WTC11 (cell line): ENCODE measurements around the gene SLC8A1. TPM values are rescaled to one million over a fixed set of nuclear protein-coding genes. Genes with fewer than 3 reads are reported as not detected.

ENCODE experiments used
- ATAC-seq: fragments of 200-7000 bp; cut with Tn5 transposase; 2 replicates; pipeline ENCODE4 v1.10.0; 2021; ENCODE audit warnings: mild to moderate bottlenecking, moderate library complexity
- CTCF ChIA-PET: fragments of 300-600 bp; sonication (Branson Sonifier 250); formaldehyde crosslinking; loops from one replicate; lab custom pipeline; 2021; ENCODE audit warnings: antibody characterized with exemption; lab: Charles Lee
- POLR2A ChIA-PET: fragments of 350-600 bp; sonication (Branson Sonifier 250); formaldehyde crosslinking; loops from one replicate; lab custom pipeline; 2021; ENCODE audit warnings: antibody characterized with exemption; lab: Charles Lee
- DNase-seq: peaks from one replicate; pipeline ENCODE4 v3.0.0; 2021; ENCODE audit warnings: low spot score
- H3K27ac Mint-ChIP-seq: 2 replicates; pipeline ENCODE4 v1.8.0; 2021; ENCODE audit warnings: mixed read lengths
- H3K27me3 Mint-ChIP-seq: 2 replicates; pipeline ENCODE4 v1.8.0; 2021; ENCODE audit warnings: low read depth, mild to moderate bottlenecking, moderate library complexity, mixed read lengths
- H3K36me3 Mint-ChIP-seq: 2 replicates; pipeline ENCODE4 v1.8.0; 2021; ENCODE audit warnings: mixed read lengths
- H3K4me1 Mint-ChIP-seq: 2 replicates; pipeline ENCODE4 v1.8.0; 2022; ENCODE audit warnings: mixed read lengths
- H3K4me3 Mint-ChIP-seq: 2 replicates; pipeline ENCODE4 v1.8.0; 2021; ENCODE audit warnings: mild to moderate bottlenecking, moderate library complexity, mixed read lengths
- H3K9me3 Mint-ChIP-seq: 2 replicates; pipeline ENCODE4 v1.8.0; 2021; ENCODE audit warnings: mixed read lengths
- CREB1 ChIP-seq: sonication (generic); formaldehyde crosslinking; IDR thresholded peaks from 2 replicates; pipeline ENCODE4 v1.8.0; 2023; ENCODE audit warnings: mild to moderate bottlenecking, missing genetic modification reagents
- ELF4 ChIP-seq: sonication (generic); formaldehyde crosslinking; IDR thresholded peaks from 2 replicates; pipeline ENCODE4 v1.8.1; 2022; ENCODE audit warnings: low read depth, mild to moderate bottlenecking, moderate library complexity, missing genetic modification reagents
- ESRRA ChIP-seq: sonication (generic); formaldehyde crosslinking; IDR thresholded peaks from 2 replicates; pipeline ENCODE4 v1.8.1; 2022; ENCODE audit warnings: mild to moderate bottlenecking, missing genetic modification reagents, borderline replicate concordance
- ETV6 ChIP-seq: sonication (generic); formaldehyde crosslinking; IDR thresholded peaks from 2 replicates; pipeline ENCODE4 v1.8.1; 2022; ENCODE audit warnings: mild to moderate bottlenecking, missing genetic modification reagents
- FOXK1 ChIP-seq: sonication (generic); formaldehyde crosslinking; IDR thresholded peaks from 2 replicates; pipeline ENCODE4 v1.8.0; 2022; ENCODE audit warnings: mild to moderate bottlenecking, moderate library complexity, missing genetic modification reagents
- GABPB1 ChIP-seq: sonication (generic); formaldehyde crosslinking; IDR thresholded peaks from 2 replicates; pipeline ENCODE4 v1.8.1; 2023; ENCODE audit warnings: mild to moderate bottlenecking, missing genetic modification reagents
- GRHL2 ChIP-seq: fragments of 250-450 bp; sonication (Bioruptor Pico); IDR thresholded peaks from 2 replicates; pipeline ENCODE4 v1.8.0; 2022; ENCODE audit warnings: mild to moderate bottlenecking, moderate library complexity; ENCODE audit not compliant: insufficient replicate concordance, severe bottlenecking
- HMGA2 ChIP-seq: fragments of 250-450 bp; sonication (Bioruptor Pico); IDR thresholded peaks from 2 replicates; pipeline ENCODE4 v1.4.0; 2021; ENCODE audit warnings: mild to moderate bottlenecking, moderate library complexity
- NFYB ChIP-seq: sonication (generic); formaldehyde crosslinking; conservative IDR thresholded peaks from 2 replicates; pipeline ENCODE4 v1.8.0; 2022; ENCODE audit warnings: low read depth, missing genetic modification reagents
- OVOL2 ChIP-seq: fragments of 250-450 bp; sonication (Bioruptor Pico); IDR thresholded peaks from 2 replicates; pipeline ENCODE4 v1.9.0; 2021; ENCODE audit warnings: mild to moderate bottlenecking, borderline replicate concordance
- RORB ChIP-seq: fragments of 250-450 bp; sonication (Bioruptor Pico); IDR thresholded peaks from 2 replicates; pipeline ENCODE4 v1.9.0; 2021; ENCODE audit warnings: mild to moderate bottlenecking
- SP1 ChIP-seq: sonication (generic); formaldehyde crosslinking; conservative IDR thresholded peaks from 2 replicates; pipeline ENCODE4 v1.8.1; 2022; ENCODE audit warnings: missing genetic modification reagents
- ZNF219 ChIP-seq: sonication (generic); formaldehyde crosslinking; IDR thresholded peaks from 2 replicates; pipeline ENCODE4 v1.8.0; 2023; ENCODE audit warnings: missing genetic modification reagents, mild to moderate bottlenecking, borderline replicate concordance
- ZNF671 ChIP-seq: fragments of 250-450 bp; sonication (Bioruptor Pico); IDR thresholded peaks from 2 replicates; pipeline ENCODE4 v1.8.0; 2021; ENCODE audit warnings: mild to moderate bottlenecking
- total RNA-seq: library from RNA; stranded (reverse); gene quantifications from 3 replicates; pipeline ENCODE4 v1.2.3, GENCODE V29; 2021
- TF ChIP-seq, protein P1 (sequence below): sonication (generic); formaldehyde crosslinking; IDR thresholded peaks from 2 replicates; pipeline ENCODE4 v1.8.0; 2023; ENCODE audit warnings: missing genetic modification reagents
- TF ChIP-seq, protein P2 (sequence below): sonication (generic); formaldehyde crosslinking; IDR thresholded peaks from 2 replicates; pipeline ENCODE4 v1.8.1; 2023; ENCODE audit warnings: mild to moderate bottlenecking, missing genetic modification reagents, moderate library complexity
- TF ChIP-seq, protein P3 (sequence below): fragments of 200-600 bp; IDR thresholded peaks from 2 replicates; pipeline ENCODE4 v1.8.0; 2022; ENCODE audit warnings: antibody characterized with exemption
- TF ChIP-seq, protein P4 (sequence below): sonication (generic); formaldehyde crosslinking; IDR thresholded peaks from 2 replicates; pipeline ENCODE4 v1.8.0; 2022; ENCODE audit warnings: mild to moderate bottlenecking, missing genetic modification reagents
- TF ChIP-seq, protein P5 (sequence below): sonication (generic); formaldehyde crosslinking; IDR thresholded peaks from 2 replicates; pipeline ENCODE4 v1.8.0; 2023; ENCODE audit warnings: missing genetic modification reagents, mild to moderate bottlenecking, borderline replicate concordance
- TF ChIP-seq, protein P6 (sequence below): fragments of 250-450 bp; sonication (Bioruptor Pico); IDR thresholded peaks from 2 replicates; pipeline ENCODE4 v1.8.0; 2021; ENCODE audit warnings: mild to moderate bottlenecking
- TF ChIP-seq, protein P7 (sequence below): sonication (generic); formaldehyde crosslinking; IDR thresholded peaks from 2 replicates; pipeline ENCODE4 v1.8.1; 2022; ENCODE audit warnings: low read depth, missing genetic modification reagents, borderline replicate concordance
- TF ChIP-seq, protein P8 (sequence below): fragments of 250-450 bp; sonication (Bioruptor Pico); IDR thresholded peaks from 2 replicates; pipeline ENCODE4 v1.9.0; 2021; ENCODE audit warnings: moderate library complexity, mild to moderate bottlenecking, inconsistent platforms, borderline replicate concordance

SLC8A1 gene
- total RNA-seq, 1 experiment from 2014 or later, result 2.6 TPM

DNA sequence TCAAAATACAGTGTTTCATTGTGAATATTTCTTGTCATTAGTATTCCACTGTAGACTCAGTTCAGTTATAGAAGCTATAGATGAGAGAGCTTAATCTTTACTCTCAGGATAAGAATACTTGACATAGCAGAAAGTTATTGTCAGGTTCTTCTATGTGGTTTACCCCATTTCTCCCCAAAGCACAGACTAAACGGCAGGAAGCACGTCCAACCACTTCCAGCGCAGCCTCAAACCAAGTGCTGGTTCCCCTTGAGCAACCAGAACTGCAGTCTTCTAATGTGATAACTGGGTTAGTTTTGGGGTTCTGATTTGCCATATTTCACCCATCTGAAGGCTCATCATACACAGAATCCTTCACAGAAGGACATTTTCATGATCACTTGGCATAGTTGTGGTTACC is 324.7 kb downstream of the SLC8A1 start:
- no peak for ATAC-seq
- no peaks in the 10 kb centered on the region for H3K9me3 Mint-ChIP-seq
- CTCF ChIA-PET, result no interaction called here
- H3K36me3 Mint-ChIP-seq, result no peaks in the 10 kb centered on the region
- H3K4me1 Mint-ChIP-seq, result peaks cover 6% of the 10 kb centered on the region; the same call in 1 of the 2 replicates
- TF ChIP-seq GRHL2 (CRISPR knock-in tag), result no peak
- no peak for TF ChIP-seq ETV6 (CRISPR knock-in tag)
- no peak for TF ChIP-seq FOXK1 (CRISPR knock-in tag)
- TF ChIP-seq, protein P1, sequence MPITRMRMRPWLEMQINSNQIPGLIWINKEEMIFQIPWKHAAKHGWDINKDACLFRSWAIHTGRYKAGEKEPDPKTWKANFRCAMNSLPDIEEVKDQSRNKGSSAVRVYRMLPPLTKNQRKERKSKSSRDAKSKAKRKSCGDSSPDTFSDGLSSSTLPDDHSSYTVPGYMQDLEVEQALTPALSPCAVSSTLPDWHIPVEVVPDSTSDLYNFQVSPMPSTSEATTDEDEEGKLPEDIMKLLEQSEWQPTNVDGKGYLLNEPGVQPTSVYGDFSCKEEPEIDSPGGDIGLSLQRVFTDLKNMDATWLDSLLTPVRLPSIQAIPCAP, result no peak
- no peak for TF ChIP-seq RORB (CRISPR knock-in tag)
- TF ChIP-seq, protein P2, sequence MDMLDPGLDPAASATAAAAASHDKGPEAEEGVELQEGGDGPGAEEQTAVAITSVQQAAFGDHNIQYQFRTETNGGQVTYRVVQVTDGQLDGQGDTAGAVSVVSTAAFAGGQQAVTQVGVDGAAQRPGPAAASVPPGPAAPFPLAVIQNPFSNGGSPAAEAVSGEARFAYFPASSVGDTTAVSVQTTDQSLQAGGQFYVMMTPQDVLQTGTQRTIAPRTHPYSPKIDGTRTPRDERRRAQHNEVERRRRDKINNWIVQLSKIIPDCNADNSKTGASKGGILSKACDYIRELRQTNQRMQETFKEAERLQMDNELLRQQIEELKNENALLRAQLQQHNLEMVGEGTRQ (CRISPR knock-in tag), result no peak
- TF ChIP-seq, protein P3, sequence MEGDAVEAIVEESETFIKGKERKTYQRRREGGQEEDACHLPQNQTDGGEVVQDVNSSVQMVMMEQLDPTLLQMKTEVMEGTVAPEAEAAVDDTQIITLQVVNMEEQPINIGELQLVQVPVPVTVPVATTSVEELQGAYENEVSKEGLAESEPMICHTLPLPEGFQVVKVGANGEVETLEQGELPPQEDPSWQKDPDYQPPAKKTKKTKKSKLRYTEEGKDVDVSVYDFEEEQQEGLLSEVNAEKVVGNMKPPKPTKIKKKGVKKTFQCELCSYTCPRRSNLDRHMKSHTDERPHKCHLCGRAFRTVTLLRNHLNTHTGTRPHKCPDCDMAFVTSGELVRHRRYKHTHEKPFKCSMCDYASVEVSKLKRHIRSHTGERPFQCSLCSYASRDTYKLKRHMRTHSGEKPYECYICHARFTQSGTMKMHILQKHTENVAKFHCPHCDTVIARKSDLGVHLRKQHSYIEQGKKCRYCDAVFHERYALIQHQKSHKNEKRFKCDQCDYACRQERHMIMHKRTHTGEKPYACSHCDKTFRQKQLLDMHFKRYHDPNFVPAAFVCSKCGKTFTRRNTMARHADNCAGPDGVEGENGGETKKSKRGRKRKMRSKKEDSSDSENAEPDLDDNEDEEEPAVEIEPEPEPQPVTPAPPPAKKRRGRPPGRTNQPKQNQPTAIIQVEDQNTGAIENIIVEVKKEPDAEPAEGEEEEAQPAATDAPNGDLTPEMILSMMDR, result no peak
- TF ChIP-seq HMGA2 (CRISPR knock-in tag), result no peak
- TF ChIP-seq ELF4 (CRISPR knock-in tag), result no peak
- TF ChIP-seq GABPB1 (CRISPR knock-in tag), result no peak
- TF ChIP-seq, all 79 proteins: peak for 0
- POLR2A ChIA-PET, result no interaction called here
- Mint-ChIP-seq H3K27me3 (no peaks in the 10 kb centered on the region), H3K4me3 (no peak overlapping the region), H3K27ac (no peak overlapping the region)
- no peak for DNase-seq

DNA sequence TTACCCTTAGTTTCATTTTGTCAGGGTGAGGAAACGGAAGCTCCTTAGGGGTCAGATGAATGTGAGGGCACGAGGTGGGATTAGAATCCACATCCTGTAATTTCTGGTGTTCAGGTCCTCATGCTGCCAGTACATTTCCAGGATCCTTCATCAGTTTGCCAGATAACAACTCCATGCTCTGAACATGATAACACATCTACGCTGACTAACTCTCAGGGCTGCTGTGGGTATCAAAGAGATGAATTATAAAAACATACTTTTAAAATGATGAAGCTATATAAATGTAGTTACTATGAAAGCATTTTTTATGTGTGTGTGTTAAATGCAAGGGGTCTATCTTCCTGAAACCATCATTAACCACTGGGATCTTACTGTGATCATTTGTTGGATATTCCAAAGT is 325.9 kb downstream of the SLC8A1 start:
- DNase-seq (no peak), ATAC-seq (no peak)
- H3K4me1 Mint-ChIP-seq, result peaks cover under 1% of the 10 kb centered on the region; the same call in 1 of the 2 replicates
- no peak overlapping the region for H3K4me3 Mint-ChIP-seq
- no peaks in the 10 kb centered on the region for H3K27me3 Mint-ChIP-seq
- no peaks in the 10 kb centered on the region for H3K9me3 Mint-ChIP-seq
- no peak overlapping the region for H3K27ac Mint-ChIP-seq
- ChIA-PET CTCF (no interaction called here), POLR2A (no interaction called here)
- no peaks in the 10 kb centered on the region for H3K36me3 Mint-ChIP-seq
- TF ChIP-seq, protein P4, sequence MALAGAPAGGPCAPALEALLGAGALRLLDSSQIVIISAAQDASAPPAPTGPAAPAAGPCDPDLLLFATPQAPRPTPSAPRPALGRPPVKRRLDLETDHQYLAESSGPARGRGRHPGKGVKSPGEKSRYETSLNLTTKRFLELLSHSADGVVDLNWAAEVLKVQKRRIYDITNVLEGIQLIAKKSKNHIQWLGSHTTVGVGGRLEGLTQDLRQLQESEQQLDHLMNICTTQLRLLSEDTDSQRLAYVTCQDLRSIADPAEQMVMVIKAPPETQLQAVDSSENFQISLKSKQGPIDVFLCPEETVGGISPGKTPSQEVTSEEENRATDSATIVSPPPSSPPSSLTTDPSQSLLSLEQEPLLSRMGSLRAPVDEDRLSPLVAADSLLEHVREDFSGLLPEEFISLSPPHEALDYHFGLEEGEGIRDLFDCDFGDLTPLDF, result no peak
- TF ChIP-seq, protein P5, sequence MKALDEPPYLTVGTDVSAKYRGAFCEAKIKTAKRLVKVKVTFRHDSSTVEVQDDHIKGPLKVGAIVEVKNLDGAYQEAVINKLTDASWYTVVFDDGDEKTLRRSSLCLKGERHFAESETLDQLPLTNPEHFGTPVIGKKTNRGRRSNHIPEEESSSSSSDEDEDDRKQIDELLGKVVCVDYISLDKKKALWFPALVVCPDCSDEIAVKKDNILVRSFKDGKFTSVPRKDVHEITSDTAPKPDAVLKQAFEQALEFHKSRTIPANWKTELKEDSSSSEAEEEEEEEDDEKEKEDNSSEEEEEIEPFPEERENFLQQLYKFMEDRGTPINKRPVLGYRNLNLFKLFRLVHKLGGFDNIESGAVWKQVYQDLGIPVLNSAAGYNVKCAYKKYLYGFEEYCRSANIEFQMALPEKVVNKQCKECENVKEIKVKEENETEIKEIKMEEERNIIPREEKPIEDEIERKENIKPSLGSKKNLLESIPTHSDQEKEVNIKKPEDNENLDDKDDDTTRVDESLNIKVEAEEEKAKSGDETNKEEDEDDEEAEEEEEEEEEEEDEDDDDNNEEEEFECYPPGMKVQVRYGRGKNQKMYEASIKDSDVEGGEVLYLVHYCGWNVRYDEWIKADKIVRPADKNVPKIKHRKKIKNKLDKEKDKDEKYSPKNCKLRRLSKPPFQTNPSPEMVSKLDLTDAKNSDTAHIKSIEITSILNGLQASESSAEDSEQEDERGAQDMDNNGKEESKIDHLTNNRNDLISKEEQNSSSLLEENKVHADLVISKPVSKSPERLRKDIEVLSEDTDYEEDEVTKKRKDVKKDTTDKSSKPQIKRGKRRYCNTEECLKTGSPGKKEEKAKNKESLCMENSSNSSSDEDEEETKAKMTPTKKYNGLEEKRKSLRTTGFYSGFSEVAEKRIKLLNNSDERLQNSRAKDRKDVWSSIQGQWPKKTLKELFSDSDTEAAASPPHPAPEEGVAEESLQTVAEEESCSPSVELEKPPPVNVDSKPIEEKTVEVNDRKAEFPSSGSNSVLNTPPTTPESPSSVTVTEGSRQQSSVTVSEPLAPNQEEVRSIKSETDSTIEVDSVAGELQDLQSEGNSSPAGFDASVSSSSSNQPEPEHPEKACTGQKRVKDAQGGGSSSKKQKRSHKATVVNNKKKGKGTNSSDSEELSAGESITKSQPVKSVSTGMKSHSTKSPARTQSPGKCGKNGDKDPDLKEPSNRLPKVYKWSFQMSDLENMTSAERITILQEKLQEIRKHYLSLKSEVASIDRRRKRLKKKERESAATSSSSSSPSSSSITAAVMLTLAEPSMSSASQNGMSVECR (CRISPR knock-in tag), result no peak
- TF ChIP-seq, protein P6, sequence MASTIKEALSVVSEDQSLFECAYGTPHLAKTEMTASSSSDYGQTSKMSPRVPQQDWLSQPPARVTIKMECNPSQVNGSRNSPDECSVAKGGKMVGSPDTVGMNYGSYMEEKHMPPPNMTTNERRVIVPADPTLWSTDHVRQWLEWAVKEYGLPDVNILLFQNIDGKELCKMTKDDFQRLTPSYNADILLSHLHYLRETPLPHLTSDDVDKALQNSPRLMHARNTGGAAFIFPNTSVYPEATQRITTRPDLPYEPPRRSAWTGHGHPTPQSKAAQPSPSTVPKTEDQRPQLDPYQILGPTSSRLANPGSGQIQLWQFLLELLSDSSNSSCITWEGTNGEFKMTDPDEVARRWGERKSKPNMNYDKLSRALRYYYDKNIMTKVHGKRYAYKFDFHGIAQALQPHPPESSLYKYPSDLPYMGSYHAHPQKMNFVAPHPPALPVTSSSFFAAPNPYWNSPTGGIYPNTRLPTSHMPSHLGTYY (CRISPR knock-in tag), result no peak
- TF ChIP-seq OVOL2 (CRISPR knock-in tag), result no peak
- TF ChIP-seq SP1 (CRISPR knock-in tag), result no peak
- no peak for TF ChIP-seq CREB1 (CRISPR knock-in tag)
- no peak for TF ChIP-seq NFYB (CRISPR knock-in tag)
- TF ChIP-seq, protein P7, sequence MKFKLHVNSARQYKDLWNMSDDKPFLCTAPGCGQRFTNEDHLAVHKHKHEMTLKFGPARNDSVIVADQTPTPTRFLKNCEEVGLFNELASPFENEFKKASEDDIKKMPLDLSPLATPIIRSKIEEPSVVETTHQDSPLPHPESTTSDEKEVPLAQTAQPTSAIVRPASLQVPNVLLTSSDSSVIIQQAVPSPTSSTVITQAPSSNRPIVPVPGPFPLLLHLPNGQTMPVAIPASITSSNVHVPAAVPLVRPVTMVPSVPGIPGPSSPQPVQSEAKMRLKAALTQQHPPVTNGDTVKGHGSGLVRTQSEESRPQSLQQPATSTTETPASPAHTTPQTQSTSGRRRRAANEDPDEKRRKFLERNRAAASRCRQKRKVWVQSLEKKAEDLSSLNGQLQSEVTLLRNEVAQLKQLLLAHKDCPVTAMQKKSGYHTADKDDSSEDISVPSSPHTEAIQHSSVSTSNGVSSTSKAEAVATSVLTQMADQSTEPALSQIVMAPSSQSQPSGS, result no peak
- TF ChIP-seq ESRRA, result no peak
- TF ChIP-seq, protein P8, sequence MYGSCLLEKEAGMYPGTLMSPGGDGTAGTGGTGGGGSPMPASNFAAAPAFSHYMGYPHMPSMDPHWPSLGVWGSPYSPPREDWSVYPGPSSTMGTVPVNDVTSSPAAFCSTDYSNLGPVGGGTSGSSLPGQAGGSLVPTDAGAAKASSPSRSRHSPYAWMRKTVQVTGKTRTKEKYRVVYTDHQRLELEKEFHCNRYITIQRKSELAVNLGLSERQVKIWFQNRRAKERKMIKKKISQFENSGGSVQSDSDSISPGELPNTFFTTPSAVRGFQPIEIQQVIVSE (CRISPR knock-in tag), result no peak
- TF ChIP-seq ZNF671, result no peak
- TF ChIP-seq, protein P2 (CRISPR knock-in tag), result no peak
- no peak for TF ChIP-seq ZNF219
